HG03025 (cell line): ENCODE results near the gene TRAP1.
A peak's percentile ranks its signal among the peaks of the same experiment; 100 is the strongest.

Experiments
- ATAC-seq: cut with Tn5 transposase; IDR thresholded peaks from one replicate; pipeline ENCODE4 v1.9.1; 2021; ENCODE audit warnings: mild to moderate bottlenecking, moderate library complexity; ENCODE audit not compliant: unreplicated experiment, low FRiP score

Gene TRAP1

DNA sequence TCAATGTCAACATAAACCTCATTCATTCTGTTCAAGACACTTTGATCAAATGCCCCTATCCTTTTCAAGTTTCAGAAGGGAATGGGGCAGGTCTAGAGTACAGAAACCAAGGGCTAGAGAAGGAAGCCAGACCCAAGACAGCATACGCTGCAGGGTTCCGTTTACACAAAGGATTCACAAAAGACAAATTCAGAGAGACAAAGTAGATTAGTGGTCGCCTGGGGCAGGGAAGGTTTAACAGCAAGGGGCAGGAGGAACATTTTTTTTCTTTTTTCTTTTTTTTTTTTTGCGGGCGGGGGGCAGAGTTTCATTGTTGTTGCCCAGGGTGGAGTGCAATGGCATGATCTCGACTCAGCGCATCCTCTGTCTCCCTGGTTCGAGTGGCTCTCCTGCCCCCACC, 19.9 kb upstream of the TRAP1 start:
- ATAC-seq = no peak

DNA sequence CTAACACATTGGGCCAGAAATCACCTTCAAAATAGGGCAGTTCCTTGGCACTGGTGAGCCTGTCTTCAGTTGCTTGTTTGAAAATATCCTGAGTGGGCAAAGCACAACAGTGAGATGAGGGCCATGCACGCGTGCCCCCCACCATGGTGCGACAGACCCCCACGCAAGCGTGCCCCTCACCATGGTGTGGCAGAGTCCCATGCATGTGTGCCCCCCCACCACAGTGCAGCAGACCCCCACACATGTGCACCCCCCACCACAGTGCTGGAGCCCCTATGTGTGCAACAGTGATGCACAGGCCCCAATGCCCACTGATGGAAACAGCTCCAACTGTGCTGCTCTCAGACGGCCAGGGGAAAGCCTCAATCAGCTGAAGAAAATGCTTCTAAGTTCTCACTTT, 18.8 kb upstream of the TRAP1 start:
- ATAC-seq = no peak

DNA sequence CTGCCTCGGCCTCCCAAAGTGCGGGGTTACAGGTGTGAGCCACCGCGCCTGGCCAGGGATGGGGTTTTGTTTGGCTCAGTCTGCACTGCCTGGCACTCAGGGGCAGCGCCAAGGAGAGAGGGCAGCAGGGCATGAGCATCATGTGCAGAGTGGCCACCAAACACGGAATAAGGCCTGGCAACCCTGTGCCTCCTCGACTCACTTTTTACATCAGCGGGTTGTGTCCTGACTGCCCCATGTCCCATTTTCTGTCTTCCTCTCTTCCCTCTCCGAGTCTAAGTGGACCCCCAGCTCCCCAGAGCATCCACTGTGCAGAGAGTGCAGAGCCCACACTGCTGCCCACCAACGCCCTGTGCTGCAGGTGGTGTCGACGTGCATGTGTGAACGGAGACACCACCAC, 18.2 kb upstream of the TRAP1 start:
- no peak for ATAC-seq

DNA sequence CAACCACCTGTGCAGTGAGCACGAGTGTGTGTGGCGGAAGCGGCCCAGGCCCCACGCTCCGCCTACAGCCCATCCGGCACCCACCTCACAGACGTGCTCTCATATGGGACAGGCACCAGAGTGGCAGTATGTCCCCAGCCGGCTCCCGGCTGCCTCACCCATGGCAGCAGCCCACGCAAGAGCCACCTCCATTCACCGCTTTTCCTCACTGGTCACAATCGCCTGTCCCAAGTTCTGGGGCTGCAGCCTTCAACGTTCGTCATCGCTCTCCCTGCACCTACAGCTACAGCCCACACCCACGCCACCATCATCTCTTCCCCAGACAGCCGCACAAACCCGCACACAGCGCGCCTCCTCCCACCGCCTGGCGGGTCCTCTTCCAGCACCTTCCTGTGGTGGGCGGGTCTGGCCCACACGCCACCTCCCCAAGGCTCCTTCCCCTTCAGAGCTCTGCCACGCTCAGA, 17.5 kb upstream of the TRAP1 start:
- ATAC-seq = no peak

DNA sequence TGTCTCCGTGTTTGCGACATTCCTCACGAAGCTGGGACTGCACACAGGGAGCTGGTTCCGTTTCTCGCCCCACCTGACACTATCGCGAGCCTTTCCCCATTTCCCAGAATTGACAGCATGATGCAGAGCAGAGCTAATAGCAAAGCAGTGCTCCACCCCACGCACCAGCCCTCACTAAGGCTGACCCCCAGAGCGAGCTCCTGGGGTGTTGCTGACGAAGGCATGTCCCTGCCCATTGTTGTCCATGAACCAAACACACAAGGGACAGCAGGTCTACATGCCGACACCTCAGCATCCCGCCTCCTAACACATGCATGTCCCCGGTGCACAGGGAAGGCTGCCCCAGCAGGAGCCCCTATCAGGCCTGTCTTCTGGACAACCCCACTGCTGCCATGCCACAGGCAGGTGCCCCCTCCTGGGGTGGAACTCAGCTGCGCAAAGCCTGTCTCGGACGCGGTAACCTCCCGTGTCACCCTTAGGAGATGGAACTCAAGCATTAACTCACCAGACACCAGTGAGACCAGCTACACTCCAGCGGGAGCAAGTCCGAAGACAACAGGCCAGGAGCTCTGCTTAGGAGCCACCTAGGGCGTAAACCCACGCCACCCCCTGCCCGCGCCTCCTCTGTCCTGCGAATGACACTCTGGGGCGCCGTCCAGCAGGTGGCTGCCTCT, 16.9 kb upstream of the TRAP1 start:
- ATAC-seq = no peak

DNA sequence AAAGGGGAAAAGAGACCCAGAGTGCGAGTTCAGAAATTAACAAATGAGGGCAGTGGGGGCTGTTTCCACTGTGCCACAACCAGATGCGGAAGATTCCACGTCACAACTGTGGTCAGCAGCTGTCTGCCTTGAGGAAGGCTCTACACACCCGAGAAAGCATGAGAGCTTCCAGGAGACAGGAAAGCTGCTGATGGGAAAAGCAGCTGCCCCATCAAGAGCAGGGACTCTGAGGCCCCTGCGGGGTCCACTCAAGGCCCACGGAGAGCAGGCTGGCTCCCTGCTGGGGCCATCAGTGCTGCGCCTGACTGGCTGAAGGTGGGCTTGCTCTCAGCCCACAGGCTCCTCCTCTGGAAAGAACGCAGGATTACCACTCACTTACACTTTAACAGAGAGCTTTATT, 14.8 kb upstream of the TRAP1 start:
- no peak for ATAC-seq

DNA sequence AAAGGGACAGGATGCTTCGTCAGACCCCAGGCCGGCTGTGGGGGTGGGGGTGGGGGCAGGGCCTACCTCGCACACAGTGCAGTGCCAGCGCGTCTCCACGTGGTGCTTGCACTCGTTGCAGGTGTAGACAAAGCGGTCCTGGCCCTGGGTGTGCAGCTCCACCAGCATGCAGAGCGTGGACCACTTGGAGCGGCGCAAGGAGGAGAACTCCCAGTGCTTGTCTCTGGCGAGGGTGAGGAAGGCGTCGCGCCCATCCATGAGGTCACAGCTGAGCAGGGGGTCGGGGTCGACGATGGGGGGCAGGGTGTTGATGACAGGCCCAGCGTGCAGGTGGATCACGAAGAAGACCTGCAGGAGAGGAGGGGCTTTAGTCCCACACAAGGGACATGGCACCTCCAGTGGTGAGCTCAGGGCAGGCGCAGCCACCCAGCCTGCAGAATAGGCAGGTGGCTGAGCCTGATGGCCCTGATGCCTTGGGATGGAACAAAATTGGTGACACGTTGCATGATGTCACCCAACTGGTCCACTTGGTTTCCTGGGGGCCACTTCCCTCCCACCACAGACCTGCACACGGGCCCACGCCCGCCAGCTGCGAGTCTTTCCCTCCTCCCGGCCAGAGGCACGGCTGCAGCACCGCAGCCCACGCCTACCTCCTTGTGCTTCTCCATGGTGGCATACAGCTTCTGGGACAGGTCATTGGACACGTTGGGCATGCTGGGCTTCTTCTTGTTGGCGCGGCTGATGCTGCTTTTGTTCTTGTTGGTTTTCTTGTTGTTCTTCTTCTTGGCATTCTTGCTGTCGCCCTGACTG, 14.0 kb upstream of the TRAP1 start:
- ATAC-seq = no peak

DNA sequence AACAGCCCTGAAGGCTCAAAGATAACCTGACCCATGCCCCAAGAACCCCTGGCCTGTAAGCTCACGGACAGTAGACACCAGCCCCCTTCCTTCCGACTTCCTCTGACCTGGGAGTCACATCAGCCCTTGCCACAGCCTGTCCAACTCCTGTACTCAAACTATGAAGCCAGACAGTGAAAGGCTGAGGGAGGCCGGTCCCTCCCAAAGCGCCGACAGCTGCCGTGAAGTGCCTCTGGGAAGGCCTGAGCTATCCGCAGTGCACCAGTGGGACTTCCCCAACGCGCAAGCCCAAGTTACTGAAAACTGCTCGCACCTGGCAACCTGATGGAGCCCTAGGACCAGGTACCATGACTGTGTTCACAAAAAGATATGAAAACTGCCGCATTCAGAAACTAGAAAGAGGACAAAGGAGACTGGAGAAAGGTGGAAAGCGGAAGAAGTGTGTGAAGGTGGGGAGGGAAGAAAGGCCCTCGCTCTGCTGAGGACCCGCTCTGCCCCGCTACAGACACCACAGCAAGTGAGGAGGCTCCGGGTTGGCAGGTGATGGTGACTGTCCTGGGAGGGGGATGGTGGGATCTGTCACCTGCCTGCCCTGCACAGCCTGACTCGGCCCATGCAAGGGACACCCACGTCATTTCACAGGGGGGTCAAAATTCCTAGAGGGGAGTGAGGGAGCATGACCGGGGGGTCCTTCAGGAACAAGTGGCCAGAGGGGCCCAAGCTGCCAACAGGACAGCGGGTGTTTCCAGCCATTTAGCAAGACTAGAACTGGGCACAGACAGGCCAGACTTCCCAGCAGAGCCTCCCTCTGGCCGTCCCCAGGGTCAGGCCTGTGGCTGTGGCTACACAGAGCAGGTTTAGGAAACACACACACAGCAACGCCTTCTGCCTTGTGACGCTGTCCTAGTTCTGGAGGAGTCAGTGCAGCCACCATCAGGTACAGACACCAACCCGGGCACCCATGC, 13.1 kb upstream of the TRAP1 start:
- ATAC-seq = no peak

DNA sequence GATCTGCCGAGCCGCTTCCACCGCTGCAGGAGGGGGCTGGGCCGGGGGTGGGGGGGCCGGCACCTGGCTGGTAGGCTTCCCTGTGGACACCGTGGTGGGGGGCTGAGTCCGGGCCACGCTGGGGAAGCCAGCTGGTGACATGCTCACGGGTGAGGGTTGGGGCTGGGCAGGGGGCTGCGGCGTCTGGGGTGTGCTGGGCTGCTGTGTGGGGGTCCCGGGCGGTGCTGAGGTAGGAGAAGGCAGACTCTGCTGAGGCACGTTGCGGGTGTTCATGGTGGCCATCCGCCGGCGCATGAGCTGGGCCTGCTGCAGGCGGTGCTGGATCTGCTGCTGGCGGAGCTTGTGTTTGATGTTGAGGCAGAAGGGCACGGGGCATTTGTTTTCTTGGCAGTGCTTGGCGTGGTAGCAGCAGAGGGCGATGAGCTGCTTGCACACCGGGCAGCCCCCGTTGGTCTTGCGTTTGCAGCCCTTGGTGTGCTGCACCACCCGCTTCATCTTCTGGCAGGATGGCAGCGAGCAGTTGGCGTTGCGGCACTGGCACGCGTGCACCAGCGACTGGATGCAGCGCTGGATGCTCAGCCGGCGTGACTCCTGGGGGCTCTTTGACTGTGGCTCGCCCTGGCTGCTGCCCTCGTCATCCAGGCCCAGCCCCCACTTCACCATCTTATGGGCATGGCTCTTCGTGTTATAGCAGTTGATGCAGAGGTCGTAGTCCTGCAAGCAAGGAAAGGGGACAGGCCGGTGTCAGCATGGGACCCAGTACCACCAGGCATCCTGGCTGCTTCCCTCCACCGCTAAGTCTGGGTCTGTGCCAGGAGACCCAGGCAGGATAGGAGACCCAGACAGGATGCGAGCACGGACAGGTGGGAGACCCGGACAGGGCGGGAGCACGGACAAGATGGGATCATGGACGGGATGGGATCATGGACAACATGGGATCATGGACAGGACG, 12.1 kb upstream of the TRAP1 start:
- no peak for ATAC-seq

DNA sequence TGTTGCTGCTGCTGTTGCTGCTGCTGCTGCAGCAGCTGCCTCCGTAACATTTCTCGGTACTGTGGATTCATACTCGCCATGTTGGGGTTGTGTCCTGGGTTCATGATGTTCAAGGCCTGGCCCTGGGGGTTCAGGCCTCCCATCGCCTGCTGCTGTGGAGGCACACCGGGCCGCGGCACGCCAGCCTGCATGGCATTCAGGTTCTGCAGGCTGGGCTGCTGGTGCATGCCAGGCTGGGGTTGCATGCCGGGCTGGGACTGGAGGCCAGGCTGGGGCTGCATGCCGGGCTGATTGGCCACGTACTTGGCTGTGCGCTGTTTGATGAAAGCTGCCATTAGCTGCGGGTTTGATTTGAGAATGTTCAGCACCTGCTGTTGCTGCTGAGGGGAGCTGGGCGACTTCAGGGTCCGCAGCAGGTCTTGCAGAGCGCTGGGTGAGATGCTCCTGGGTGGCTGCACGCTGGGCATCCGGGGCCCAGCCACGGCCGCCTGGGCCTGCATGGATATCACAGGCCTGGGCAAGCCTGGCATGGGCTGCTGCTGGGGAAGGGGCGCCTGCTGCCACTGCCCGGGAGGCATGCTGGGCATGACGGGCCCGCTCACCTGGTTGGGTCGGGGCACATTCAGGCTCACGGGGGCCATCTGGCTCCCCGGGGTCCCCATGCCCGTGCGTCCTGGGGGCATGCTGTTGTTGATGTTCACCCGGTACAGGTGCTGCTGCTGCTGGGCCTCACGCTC, 11.3 kb upstream of the TRAP1 start:
- ATAC-seq = no peak

DNA sequence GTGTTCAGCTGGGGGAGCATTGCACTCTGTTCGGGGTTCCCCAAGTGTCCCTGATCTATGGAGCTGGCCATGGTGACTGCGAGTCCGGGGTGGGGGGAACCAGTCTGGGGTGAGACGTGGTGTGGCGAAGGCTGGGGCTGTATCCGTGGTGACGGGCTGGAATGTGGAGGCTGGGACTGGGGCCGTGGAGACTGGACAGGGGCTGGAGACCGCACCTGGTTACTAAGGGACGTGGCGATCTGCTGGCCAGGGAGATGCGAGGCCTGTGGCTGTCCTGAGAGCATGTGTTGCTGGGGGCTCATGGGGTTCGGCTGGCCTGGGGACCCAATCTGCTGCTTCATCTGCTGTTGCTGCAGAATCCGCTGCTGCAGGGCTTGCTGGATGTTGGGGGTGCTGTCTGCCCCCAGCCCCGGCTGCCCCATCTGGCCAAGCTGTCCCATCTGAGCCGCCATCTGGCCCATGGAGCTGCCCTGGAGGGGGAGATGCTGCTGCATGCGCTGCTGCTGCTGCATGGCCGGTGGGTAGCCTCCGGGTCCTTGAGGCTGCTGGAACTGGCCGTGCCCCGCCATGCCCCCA, 10.6 kb upstream of the TRAP1 start:
- ATAC-seq = no peak

DNA sequence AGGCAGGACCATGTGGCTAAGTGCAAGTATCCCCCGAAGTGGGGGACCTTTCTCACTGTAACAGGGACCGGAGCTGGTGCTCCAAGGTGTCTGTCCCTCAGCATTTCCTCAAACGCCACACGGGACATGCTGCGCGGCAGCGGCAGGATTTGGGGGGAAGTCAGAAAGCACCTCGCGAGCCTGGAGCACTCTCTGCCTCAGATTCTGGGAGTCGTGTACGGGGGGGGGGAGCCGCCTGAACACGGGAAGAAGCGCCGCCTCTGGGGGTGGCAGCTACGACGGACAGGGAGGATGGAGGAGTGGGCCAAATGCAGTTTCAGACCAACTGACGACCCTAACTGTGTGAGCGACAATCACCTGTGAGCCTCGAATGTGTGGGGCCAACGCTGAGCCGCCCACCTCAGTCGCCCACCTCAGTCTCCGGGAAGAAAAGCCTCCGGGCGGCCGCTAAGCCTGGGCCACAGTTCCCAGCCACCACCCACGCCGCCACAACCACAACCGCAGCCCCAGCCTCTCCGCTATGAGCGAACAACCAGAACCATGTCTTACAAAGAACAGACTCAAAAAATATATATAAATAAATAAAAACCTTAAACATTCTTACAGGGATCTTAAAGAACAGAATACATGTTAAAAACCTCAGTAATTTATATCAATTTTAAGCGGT, 8.8 kb upstream of the TRAP1 start:
- no peak for ATAC-seq

DNA sequence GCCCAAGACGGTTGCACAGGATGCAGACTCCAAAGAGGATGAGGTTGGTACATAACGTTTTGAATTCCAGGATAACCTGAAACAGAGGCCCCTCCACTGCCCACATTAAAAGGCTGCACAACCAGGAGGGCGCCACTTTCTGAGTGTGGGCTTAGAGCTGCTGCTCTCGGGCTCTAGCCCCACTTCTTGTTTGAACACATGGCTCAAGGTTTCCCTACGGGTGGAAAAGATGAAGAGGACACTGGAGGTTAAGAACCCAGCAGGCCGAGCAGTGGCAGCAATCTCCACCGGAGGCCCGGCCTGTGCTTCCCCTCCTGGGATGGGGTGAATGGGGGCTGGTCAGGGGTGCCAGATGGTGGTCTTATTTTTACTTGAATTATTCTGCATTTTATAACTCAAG, 8.0 kb upstream of the TRAP1 start:
- no peak for ATAC-seq

DNA sequence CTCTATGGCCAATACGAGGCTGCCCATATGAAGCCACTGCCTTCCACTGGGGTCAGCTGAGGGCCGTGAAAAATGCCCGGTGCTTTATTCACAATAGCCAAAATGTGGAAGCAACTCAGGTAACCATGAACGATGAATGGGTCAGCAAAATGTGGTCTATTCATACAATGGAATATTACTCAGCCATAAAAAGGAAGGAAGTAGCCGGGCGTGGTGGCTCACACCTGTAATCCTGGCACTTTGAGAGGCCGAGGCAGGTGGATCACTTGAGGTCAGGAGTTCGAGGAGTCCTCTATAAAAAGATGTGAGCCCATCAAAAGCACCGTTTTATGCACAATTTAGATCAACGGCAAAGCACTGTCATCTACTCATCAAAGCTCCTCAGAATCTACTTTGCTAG, 5.2 kb upstream of the TRAP1 start:
- no peak for ATAC-seq

DNA sequence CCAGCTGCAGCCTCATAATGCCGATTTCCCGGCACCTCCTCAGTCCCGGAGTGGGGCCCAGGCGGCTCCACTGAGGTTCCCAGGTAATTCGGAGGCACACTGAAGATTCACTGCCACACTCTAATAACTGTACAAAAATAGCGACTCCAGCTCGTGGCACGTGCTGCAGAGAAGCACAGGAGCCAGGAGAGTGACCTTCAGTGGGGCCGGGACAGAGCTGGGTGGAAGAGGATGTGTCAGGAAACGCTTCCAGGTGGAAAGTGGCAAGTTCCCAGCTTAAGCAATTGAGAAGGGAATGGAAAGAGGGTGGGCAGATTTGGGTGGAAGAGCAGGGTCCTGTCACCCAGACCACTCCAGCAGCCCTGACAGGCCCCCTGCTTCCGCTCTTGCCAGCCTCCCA, 3.1 kb upstream of the TRAP1 start:
- no peak for ATAC-seq

DNA sequence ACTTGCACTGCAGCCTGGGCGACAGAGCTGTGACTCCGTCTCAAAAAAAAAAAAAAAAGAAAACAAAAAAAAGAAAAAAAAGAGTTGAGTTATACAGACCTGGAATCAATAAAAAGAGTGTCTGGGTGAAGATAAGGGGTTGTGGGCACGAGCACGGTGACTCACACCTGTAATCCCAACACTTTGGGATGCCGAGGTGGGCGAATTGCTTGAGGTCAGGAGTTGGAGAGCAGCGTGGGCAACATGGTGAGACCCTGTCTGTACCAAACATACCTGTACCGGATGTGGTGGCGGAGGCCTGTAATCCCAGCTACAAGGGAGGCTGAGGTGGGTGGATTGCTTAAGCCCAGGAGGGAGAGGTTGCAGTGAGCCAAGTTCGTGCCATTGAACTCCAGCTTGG, 1.3 kb upstream of the TRAP1 start:
- ATAC-seq = no peak

DNA sequence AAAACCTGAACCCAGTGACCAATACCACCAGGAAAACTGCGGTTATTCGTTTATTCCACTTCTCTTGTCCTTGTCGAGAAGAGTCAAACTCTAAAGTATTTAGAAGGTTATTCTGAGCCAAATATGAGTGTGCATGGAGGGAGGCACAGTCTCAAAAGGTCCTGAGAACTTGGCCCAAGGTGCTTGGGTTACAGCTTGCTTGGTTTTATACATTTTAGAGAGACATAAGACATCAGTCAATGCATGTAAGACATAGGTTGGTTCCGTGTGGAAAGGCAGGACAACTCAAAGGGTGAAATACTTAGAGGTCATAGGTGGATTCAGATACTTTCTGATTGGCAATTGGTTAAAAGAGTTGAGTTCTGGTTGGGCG, 681 bp upstream of the TRAP1 start:
- no peak for ATAC-seq

DNA sequence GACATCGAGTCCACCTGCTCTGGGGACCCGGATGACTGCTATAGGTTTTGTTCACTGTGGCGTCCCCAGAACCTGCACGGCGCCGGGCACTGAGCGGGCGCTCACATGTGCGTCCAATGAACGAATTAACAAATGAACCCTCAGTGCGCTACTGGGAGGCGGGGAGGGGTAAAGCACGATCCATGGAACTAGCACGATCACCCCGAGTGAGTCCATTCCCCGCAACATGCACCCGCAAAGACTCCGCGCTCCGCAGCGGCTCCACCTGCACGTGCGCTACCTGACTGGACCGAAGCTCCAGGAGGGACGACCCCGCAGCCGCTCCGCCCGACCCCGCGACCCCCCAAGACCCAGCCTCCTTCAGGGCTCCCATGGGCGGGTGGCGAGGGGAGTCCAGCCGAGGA, 491 bp downstream of the TRAP1 start:
- peak; percentile 27 for ATAC-seq
